HepG2 (cell line): ENCODE results near the gene PCNX1. TPM values are rescaled to one million over a fixed set of nuclear protein-coding genes. Genes with fewer than 3 reads are reported as not detected.

Source experiments
- ATAC-seq: fragments of 200-7000 bp; cut with Tn5 transposase; 3 replicates; pipeline ENCODE4 v1.9.1; 2020; ENCODE audit warnings: mild to moderate bottlenecking, moderate library complexity
- BruUV-seq: library from RNA; stranded (reverse); fragments of 400-500 nt; replicated peaks from 2 replicates; lab custom pipeline; 2021; lab: Mats Ljungman, UMichigan
- CTCF ChIA-PET: fragments of 300-600 bp; formaldehyde crosslinking; extraction: SDS; loops from one replicate; lab custom pipeline; 2021; ENCODE audit warnings: low total read pairs, inconsistent platforms, low intra/inter-chr PET ratio; lab: Yijun Ruan, JAX
- POLR2A ChIA-PET: fragments of 350-600 bp; sonication (Branson Sonifier 250); formaldehyde crosslinking; loops from one replicate; lab custom pipeline; 2020; ENCODE audit warnings: antibody characterized with exemption, inconsistent platforms; lab: Yijun Ruan, JAX
- DNase-seq: peaks from one replicate; pipeline ENCODE4 v3.0.0-alpha.2; 2015; ENCODE audit warnings: low spot score
- FAIRE-seq: peaks from 3 replicates; lab custom pipeline; 2011; peaks lifted over from hg19 to GRCh38; lab: Jason Lieb, UNC
- H2AFZ ChIP-seq: one replicate; pipeline ENCODE4 v1.6.1; 2011; ENCODE audit warnings: low read length, inconsistent platforms
- H3K27ac ChIP-seq: fragments of 300-600 bp; 3 replicates; pipeline ENCODE4 v1.8.0; 2011; ENCODE audit warnings: mixed run types, mild to moderate bottlenecking, mixed read lengths, low read length, inconsistent platforms; ENCODE audit not compliant: insufficient read depth; ENCODE audit errors: extremely low read length
- H3K27me3 ChIP-seq, 2 experiments: fragments of 200-600 bp in 1 of 2; 2 replicates in 1 of 2; 3 replicates in 1 of 2; pipeline versions ENCODE4 v1.6.0 to v1.8.0; 2011; ENCODE audit warnings: low read length in 2 of 2, mild to moderate bottlenecking in 2 of 2, moderate library complexity in 2 of 2, inconsistent platforms in 1 of 2; ENCODE audit not compliant: insufficient read depth in 2 of 2, control insufficient read depth in 1 of 2
- H3K36me3 ChIP-seq, 2 experiments: fragments of 200-600 bp in 1 of 2; replicated peaks in 1 of 2; 2 replicates in 1 of 2; 3 replicates in 1 of 2; pipeline versions ENCODE4 v1.5.1 to v1.8.0; 2011; ENCODE audit warnings: low read length in 2 of 2, inconsistent platforms in 1 of 2; ENCODE audit not compliant: insufficient read depth in 2 of 2, control insufficient read depth in 1 of 2
- H3K4me1 ChIP-seq: 2 replicates; pipeline ENCODE4 v1.5.1; 2012; ENCODE audit warnings: low read length, inconsistent platforms; ENCODE audit not compliant: insufficient read depth
- H3K4me2 ChIP-seq: 2 replicates; pipeline ENCODE4 v1.6.0; 2011; ENCODE audit warnings: low read depth, low read length, inconsistent platforms
- H3K4me3 ChIP-seq, 3 experiments: fragments of 200-600 bp in 1 of 3; sonication (generic), shearing (Covaris generic) in 1 of 3; replicated peaks in 1 of 3; 2 replicates each; pipeline ENCODE4 v1.5.1; 2011 to 2016; ENCODE audit warnings: low read length in 3 of 3, inconsistent platforms in 2 of 3, low read depth in 2 of 3, mild to moderate bottlenecking in 2 of 3, control low read depth in 1 of 3, mixed read lengths in 1 of 3; ENCODE audit not compliant: insufficient read depth in 1 of 3
- H3K79me2 ChIP-seq: one replicate; pipeline ENCODE4 v1.6.1; 2011; ENCODE audit warnings: low read length, inconsistent platforms; ENCODE audit not compliant: insufficient read depth
- H3K9ac ChIP-seq: 2 replicates; pipeline ENCODE4 v1.6.0; 2011; ENCODE audit warnings: mild to moderate bottlenecking, low read depth, low read length, inconsistent platforms; ENCODE audit not compliant: insufficient read depth
- H3K9me3 ChIP-seq: 2 replicates; pipeline ENCODE4 v1.5.1; 2012; ENCODE audit warnings: mild to moderate bottlenecking, low read length
- H4K20me1 ChIP-seq: 2 replicates; pipeline ENCODE4 v1.6.0; 2011; ENCODE audit warnings: inconsistent platforms, mild to moderate bottlenecking, low read length, moderate library complexity; ENCODE audit not compliant: insufficient read depth
- ATF7 ChIP-seq, 2 experiments: fragments of 450-650 bp in 1 of 2; sonication (generic) in 1 of 2; formaldehyde crosslinking in 1 of 2; IDR thresholded peaks; 2 replicates each; pipeline versions ENCODE4 v1.4.0 to v1.6.1; 2016 to 2020; ENCODE audit warnings: antibody characterized with exemption in 1 of 2, mild to moderate bottlenecking in 1 of 2, missing genetic modification reagents in 1 of 2
- NFIB ChIP-seq: sonication (generic); formaldehyde crosslinking; IDR thresholded peaks from 2 replicates; pipeline ENCODE4 v1.9.0; 2021; ENCODE audit warnings: missing genetic modification reagents, mild to moderate bottlenecking, borderline replicate concordance
- ZNF430 ChIP-seq: sonication (generic); formaldehyde crosslinking; IDR thresholded peaks from 2 replicates; pipeline ENCODE4 v1.9.0; 2021; ENCODE audit warnings: mild to moderate bottlenecking, missing genetic modification reagents
- WGBS: methylation state at CpG from one replicate; pipeline ENCODE4 v1.1.6; 2017; ENCODE audit warnings: low lambda C conversion rate; 5-methylcytosine and 5-hydroxymethylcytosine counted together
- in situ Hi-C: cut with HindIII; loops from 2 replicates; pipeline ENCODE4 v1.10.0; 2017; ENCODE audit warnings: low pct_unique_long_range_greater_than_20kb; ENCODE audit not compliant: extremely low pct_ligation_motif_present
- intact Hi-C: fragments of 100-400 bp; cut with micrococcal nuclease; formaldehyde crosslinking; loops from one replicate; pipeline ENCODE4 v1.10.0; 2022; ENCODE audit not compliant: unreplicated experiment
- polyA plus RNA-seq, 8 experiments: library from polyadenylated mRNA; depleted of rRNA in 3 of 8; stranded (reverse) in 7 of 8; unstranded in 1 of 8; fragments of >200 nt; fragmentation: Illumina TruSeq in 4 of 8; extraction: Trizol in 4 of 8; gene quantifications; 2 replicates each; pipeline versions ENCODE4 v1.2.1 to v1.2.3, GENCODE V29; 2011 to 2016; ENCODE audit warnings: low read depth in 4 of 8, missing spikeins in 1 of 8, mixed read lengths in 1 of 8; ENCODE audit not compliant: insufficient read depth in 1 of 8
- total RNA-seq, 5 experiments: library from RNA; depleted of rRNA; stranded (reverse); fragments of >200 nt; fragmentation: Illumina TruSeq; extraction: Trizol; gene quantifications; 2 replicates each; pipeline ENCODE4 v1.2.3, GENCODE V29; 2016; ENCODE audit warnings: low read depth in 1 of 5

Gene PCNX1
- total and polyA plus RNA-seq, 2 of the 13 experiments (the other 11 are each of a cell fraction or from before 2014, with no cell fraction given): 24.9 to 30.3 TPM

DNA sequence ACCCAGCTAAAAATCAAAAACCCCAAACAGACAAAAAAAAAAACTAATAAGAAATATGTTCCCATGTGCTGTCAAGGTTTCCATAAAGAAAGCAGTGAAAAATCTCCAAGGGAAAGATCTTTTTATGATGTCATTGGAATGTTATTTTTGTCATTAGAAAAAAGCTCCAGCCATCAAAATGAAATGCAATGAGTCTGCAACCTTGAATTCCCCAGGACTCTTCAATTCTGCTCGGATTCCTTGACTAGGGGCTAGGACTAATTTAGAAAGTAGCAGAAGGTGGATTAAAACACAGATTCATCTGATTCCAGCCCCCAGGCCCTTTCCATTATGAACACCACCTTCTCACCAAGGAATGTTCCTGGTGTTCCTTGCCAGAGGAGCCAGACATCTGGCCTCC lies 6.0 kb upstream of the PCNX1 start:
- CTCF ChIA-PET: no interaction called here
- intact Hi-C loops: no loop called here

DNA sequence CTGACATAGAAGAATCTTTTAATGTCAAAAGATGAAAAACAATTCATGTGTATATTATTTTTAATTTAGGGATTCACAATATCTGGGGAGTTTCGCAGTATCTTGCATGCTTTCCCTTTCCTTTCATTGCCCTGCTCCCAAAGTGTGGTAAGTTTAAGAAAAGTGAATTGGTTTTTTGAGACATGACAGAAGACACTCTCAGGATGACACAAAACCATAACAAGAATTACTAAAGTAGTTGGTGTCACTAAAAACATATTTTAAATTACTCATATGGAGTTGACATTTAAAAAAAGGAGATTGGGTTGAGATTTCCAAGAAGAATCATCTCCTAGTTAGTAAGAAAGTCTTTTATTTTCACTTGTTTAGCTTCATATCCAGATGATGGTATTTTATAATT lies 5.1 kb upstream of the PCNX1 start:
- Histone ChIP-seq H3K9ac (no peak overlapping the region), H2AFZ (no peak overlapping the region), H3K4me1 (peaks cover 33% of the 10 kb centered on the region), H3K27ac (no peak overlapping the region), H3K4me2 (no peak overlapping the region), H3K9me3 (no peaks in the 10 kb centered on the region), H3K27me3 (peaks cover 0 to 3% of the 10 kb centered on the region in 2 experiments; a peak in 3 of 5 replicates), H3K79me2 (no peaks in the 10 kb centered on the region), H3K4me3 (no peak overlapping the region), H3K36me3 (no peaks in the 10 kb centered on the region), H4K20me1 (no peaks in the 10 kb centered on the region)
- FAIRE-seq (no peak), ATAC-seq (no peak), DNase-seq (no peak)
- in situ Hi-C loops: no loop called here
- CTCF ChIA-PET: no interaction called here
- no TSS peak for BruUV-seq
- TF ChIP-seq ZNF430: no peak
- WGBS: 94% methylated on average over 1 of the region's 1 CpG
- intact Hi-C loops: no loop called here
- POLR2A ChIA-PET: no interaction called here

More for the DNA sequence above, 6.0 kb upstream of the PCNX1 start:
- H3K27me3 ChIP-seq: peaks cover 0 to 3% of the 10 kb centered on the region in 2 experiments; a peak in 3 of 5 replicates
- POLR2A ChIA-PET: no interaction called here
- ATAC-seq: no peak
- no peaks in the 10 kb centered on the region for H3K36me3 ChIP-seq
- no peak for DNase-seq
- H3K79me2 ChIP-seq: no peaks in the 10 kb centered on the region
- H3K9me3 ChIP-seq: no peaks in the 10 kb centered on the region
- H3K9ac ChIP-seq: no peak overlapping the region
- no peak overlapping the region for H3K4me3 ChIP-seq
- no peaks in the 10 kb centered on the region for H4K20me1 ChIP-seq
- H3K4me1 ChIP-seq: peaks cover 31% of the 10 kb centered on the region
- no peak for FAIRE-seq
- no TSS peak for BruUV-seq
- H2AFZ ChIP-seq: no peak overlapping the region
- in situ Hi-C loops: no loop called here
- 58% methylated on average over 1 of the region's 1 CpG for WGBS
- H3K4me2 ChIP-seq: no peak overlapping the region
- TF ChIP-seq ATF7 (IDR thresholded peaks at IDR 0.05) (peak; percentile 34; the same call in 1 of the 2 replicates), ATF7 (CRISPR knock-in tag; IDR thresholded peaks at IDR 0.05) (no peak), NFIB (CRISPR knock-in tag) (no peak)
- H3K27ac ChIP-seq: no peak overlapping the region
